Uterus (tissue), 4 donors: ENCODE results near the gene ANKRD29. TPM values are rescaled to one million over a fixed set of nuclear protein-coding genes. Genes with fewer than 3 reads are reported as not detected.

ENCODE experiments used
- DNase-seq, 2 donors: peaks; one replicate each; pipeline ENCODE4 v3.0.0-alpha.2; 2019 to 2020
- H3K27ac ChIP-seq, 2 donors: fragments of 200-600 bp; sonication (generic); 1 replicate in 1 of 2; 2 replicates in 1 of 2; pipeline ENCODE4 v1.5.1; 2016 to 2018
- H3K27me3 ChIP-seq, 2 donors: fragments of 200-600 bp; sonication (generic); one replicate each; pipeline ENCODE4 v1.5.1; 2018 to 2019; ENCODE audit warnings: control low read depth in 1 of 2
- H3K36me3 ChIP-seq, 2 donors: fragments of 200-600 bp; sonication (generic); one replicate each; pipeline ENCODE4 v1.5.1; 2019; ENCODE audit warnings: control low read depth in 1 of 2
- H3K4me1 ChIP-seq, 2 donors: fragments of 200-600 bp; sonication (generic); one replicate each; pipeline ENCODE4 v1.5.1; 2018 to 2019; ENCODE audit warnings: control low read depth in 1 of 2
- H3K4me3 ChIP-seq, 2 donors: fragments of 200-600 bp; sonication (generic); 1 replicate in 1 of 2; 2 replicates in 1 of 2; pipeline ENCODE4 v1.5.1; 2018 to 2019; ENCODE audit warnings: mild to moderate bottlenecking in 1 of 2
- H3K9me3 ChIP-seq, 2 donors: fragments of 200-600 bp; sonication (generic); one replicate each; pipeline ENCODE4 v1.5.1; 2019; ENCODE audit warnings: control low read depth in 1 of 2
- POLR2A ChIP-seq, 2 donors: fragments of 450-650 bp; IDR thresholded peaks; one replicate each; pipeline ENCODE4 v1.6.1; 2016; ENCODE audit warnings: antibody characterized with exemption in 2 of 2, mild to moderate bottlenecking in 1 of 2, moderate library complexity in 1 of 2
- intact Hi-C: fragments of 100-400 bp; cut with DNase I; formaldehyde crosslinking; loops from one replicate; pipeline ENCODE4 v1.15.1; 2023; ENCODE audit warnings: low total_unique reads
- total RNA-seq, 4 donors: library from RNA; depleted of rRNA in 3 of 4; stranded (reverse); fragments of >200 nt in 3 of 4; gene quantifications; one replicate each; pipeline versions ENCODE4 v1.1.0 to v1.2.4, GENCODE V29; 2014 to 2023
- TF ChIP-seq, protein P1 (sequence below), 4 experiments: fragments of 200-600 bp in 2 of 4; fragments of 450-650 bp in 2 of 4; sonication (generic) in 2 of 4; IDR thresholded peaks; one replicate each; pipeline ENCODE4 v1.5.1; 2016 to 2019; ENCODE audit warnings: antibody characterized with exemption in 4 of 4, mild to moderate bottlenecking in 2 of 4, moderate library complexity in 1 of 4
- donor health status: DM: yes; HTN: yes; CAD: no.

The ANKRD29 gene
- total RNA-seq, 4 donors from 2014 or later: 10.8 to 33.4 (median 15.9) TPM

- TF ChIP-seq POLR2A (IDR thresholded peaks at IDR 0.05): no peak
- Histone ChIP-seq H3K9me3 (peaks cover 0 to 5% of the 10 kb centered on the region in 2 donors), H3K4me3 (no peak overlapping the region), H3K4me1 (peaks cover 0 to 5% of the 10 kb centered on the region in 2 donors), H3K36me3 (no peaks in the 10 kb centered on the region), H3K27ac (peak overlapping the region in 1 of 2 donors; percentile 36), H3K27me3 (no peaks in the 10 kb centered on the region)
- intact Hi-C loops: no loop called here
- no peak for DNase-seq
These were observed 39.9 kb upstream of the ANKRD29 start for GRCh38 chr18:23702606-23703005.

DNA sequence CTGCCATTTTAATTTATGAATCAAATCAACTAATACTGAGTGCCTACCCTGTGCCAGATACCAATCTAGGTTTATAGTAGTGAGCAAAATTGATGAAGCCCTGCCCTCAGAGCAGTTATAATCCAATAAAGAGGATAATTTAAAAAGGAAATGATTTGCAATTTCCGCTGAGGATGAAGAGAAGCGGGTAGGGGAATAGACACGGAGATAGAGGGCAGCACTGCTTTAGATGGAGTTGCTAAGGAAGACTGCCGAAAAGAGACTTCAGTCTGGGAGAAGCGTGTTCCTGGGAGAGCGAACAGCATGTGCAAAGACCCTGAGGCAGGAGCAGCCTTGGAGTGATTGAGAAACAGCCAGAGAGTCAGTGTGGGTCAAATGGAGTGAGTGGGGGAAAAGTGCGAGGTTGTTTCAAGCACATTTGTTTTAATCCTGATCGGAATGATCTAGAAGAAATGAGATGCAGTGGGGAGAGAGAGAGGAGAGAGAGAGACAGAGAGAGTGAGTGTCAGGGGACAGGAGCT is 38.9 kb upstream of the ANKRD29 start:
- H3K27me3 ChIP-seq: no peaks in the 10 kb centered on the region
- intact Hi-C loops: no loop called here
- DNase-seq: no peak
- no peaks in the 10 kb centered on the region for H3K9me3 ChIP-seq
- H3K4me1 ChIP-seq: peaks cover 0 to 5% of the 10 kb centered on the region in 2 donors
- H3K4me3 ChIP-seq: no peak overlapping the region
- H3K27ac ChIP-seq: no peak overlapping the region
- TF ChIP-seq, protein P1, sequence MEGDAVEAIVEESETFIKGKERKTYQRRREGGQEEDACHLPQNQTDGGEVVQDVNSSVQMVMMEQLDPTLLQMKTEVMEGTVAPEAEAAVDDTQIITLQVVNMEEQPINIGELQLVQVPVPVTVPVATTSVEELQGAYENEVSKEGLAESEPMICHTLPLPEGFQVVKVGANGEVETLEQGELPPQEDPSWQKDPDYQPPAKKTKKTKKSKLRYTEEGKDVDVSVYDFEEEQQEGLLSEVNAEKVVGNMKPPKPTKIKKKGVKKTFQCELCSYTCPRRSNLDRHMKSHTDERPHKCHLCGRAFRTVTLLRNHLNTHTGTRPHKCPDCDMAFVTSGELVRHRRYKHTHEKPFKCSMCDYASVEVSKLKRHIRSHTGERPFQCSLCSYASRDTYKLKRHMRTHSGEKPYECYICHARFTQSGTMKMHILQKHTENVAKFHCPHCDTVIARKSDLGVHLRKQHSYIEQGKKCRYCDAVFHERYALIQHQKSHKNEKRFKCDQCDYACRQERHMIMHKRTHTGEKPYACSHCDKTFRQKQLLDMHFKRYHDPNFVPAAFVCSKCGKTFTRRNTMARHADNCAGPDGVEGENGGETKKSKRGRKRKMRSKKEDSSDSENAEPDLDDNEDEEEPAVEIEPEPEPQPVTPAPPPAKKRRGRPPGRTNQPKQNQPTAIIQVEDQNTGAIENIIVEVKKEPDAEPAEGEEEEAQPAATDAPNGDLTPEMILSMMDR (IDR thresholded peaks at IDR 0.05): no peak
- TF ChIP-seq POLR2A (IDR thresholded peaks at IDR 0.05): no peak
- H3K36me3 ChIP-seq: no peaks in the 10 kb centered on the region

DNA sequence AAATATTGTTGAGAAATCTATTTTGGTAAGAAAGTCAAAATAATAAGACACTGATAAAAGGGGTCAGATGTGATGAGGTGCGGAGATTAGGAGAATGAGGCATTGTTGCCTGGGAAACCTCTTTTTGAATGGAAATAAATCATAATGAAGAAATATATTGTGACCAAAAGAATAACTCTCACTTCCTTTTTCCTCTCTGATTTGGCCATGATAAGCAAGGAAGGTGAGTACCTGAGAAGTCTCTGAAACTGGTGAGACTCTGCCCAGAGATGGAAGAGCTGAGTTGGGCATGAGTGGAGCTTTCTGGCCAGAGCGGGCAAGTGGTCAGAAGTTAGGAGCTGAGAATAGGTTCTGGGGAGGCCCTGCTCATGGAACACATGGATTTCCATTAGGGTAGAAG is 38.3 kb upstream of the ANKRD29 start:
- no peaks in the 10 kb centered on the region for H3K36me3 ChIP-seq
- TF ChIP-seq POLR2A (IDR thresholded peaks at IDR 0.05): no peak
- TF ChIP-seq, protein P1 (IDR thresholded peaks at IDR 0.05): no peak
- H3K9me3 ChIP-seq: no peaks in the 10 kb centered on the region
- H3K4me3 ChIP-seq: no peak overlapping the region
- no peaks in the 10 kb centered on the region for H3K27me3 ChIP-seq
- no peak for DNase-seq
- intact Hi-C loops: no loop called here
- peaks cover 0 to 5% of the 10 kb centered on the region in 2 donors for H3K4me1 ChIP-seq
- H3K27ac ChIP-seq: no peak overlapping the region

- TF ChIP-seq, protein P1 (IDR thresholded peaks at IDR 0.05): no peak
- TF ChIP-seq POLR2A (IDR thresholded peaks at IDR 0.05): no peak
- no peak for DNase-seq
These were observed 32.1 kb upstream of the ANKRD29 start for GRCh38 chr18:23694637-23695430.

DNA sequence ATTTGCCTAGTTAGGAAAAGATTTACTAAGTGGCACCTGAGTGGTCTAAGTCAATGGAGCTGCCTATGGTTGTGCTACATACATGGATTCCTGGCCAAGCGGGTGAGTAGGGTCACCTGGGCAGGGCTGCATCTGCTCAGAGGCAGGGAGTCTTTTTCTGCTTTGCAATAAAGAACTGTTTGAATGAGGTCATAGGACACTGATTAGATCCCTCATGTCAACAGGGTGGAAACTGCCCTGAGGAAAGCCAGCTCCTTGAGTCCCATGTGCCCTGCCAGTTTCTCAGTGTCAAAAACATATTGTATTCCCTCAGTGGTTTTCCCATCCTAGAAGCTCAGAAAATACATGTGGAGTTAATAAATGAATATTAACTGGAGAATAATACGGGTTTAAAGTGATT is 31.1 kb upstream of the ANKRD29 start:
- intact Hi-C loops: no loop called here
- H3K36me3 ChIP-seq: no peaks in the 10 kb centered on the region
- no peak overlapping the region for H3K4me3 ChIP-seq
- H3K27me3 ChIP-seq: no peaks in the 10 kb centered on the region
- no peak overlapping the region for H3K27ac ChIP-seq
- DNase-seq: no peak
- TF ChIP-seq, protein P1 (IDR thresholded peaks at IDR 0.05): no peak
- no peak for TF ChIP-seq POLR2A (IDR thresholded peaks at IDR 0.05)
- H3K4me1 ChIP-seq: no peaks in the 10 kb centered on the region
- no peaks in the 10 kb centered on the region for H3K9me3 ChIP-seq

More at GRCh38 chr18:23694637-23695430, 32.1 kb upstream of the ANKRD29 start:
- Histone ChIP-seq H3K4me3 (no peak overlapping the region), H3K4me1 (no peaks in the 10 kb centered on the region), H3K36me3 (no peaks in the 10 kb centered on the region), H3K27me3 (no peaks in the 10 kb centered on the region), H3K27ac (no peak overlapping the region), H3K9me3 (no peaks in the 10 kb centered on the region)
- intact Hi-C loops: no loop called here
